OCI-LY1 (cell line): ENCODE results near the gene PRAMEF8.
"Not testable (repeated sequence)": the region's sequence is repeated elsewhere in the genome, so short reads cannot be mapped to it uniquely, and the experiment has no call there.

Experiments used
- H2AFZ ChIP-seq: fragments of 200-600 bp; sonication (generic), shearing (Covaris generic); 2 replicates; pipeline ENCODE4 v1.6.0; 2014; ENCODE audit warnings: antibody characterized with exemption, mild to moderate bottlenecking, low read length
- H3F3A ChIP-seq: fragments of 200-600 bp; sonication (generic), shearing (Covaris generic); 2 replicates; pipeline ENCODE4 v1.6.0; 2014; ENCODE audit warnings: mild to moderate bottlenecking, antibody characterized with exemption, low read length, moderate library complexity; ENCODE audit not compliant: insufficient read depth
- H3K27ac ChIP-seq: fragments of 200-600 bp; sonication (generic); 2 replicates; pipeline ENCODE4 v1.5.1; 2014; ENCODE audit warnings: low read length, mixed run types, mild to moderate bottlenecking, low read depth; ENCODE audit not compliant: poor library complexity, severe bottlenecking
- H3K27me3 ChIP-seq: fragments of 200-600 bp; sonication (generic); 2 replicates; pipeline ENCODE4 v1.6.0; 2014; ENCODE audit warnings: antibody characterized with exemption, mild to moderate bottlenecking, low read length, moderate library complexity; ENCODE audit not compliant: insufficient read depth
- H3K36me3 ChIP-seq: fragments of 200-600 bp; sonication (generic); 2 replicates; pipeline ENCODE4 v1.6.1; 2014; ENCODE audit warnings: mild to moderate bottlenecking, antibody characterized with exemption, low read length, moderate library complexity, mixed read lengths; ENCODE audit not compliant: insufficient read depth
- H3K4me1 ChIP-seq: fragments of 200-600 bp; sonication (generic); 2 replicates; pipeline ENCODE4 v1.5.1; 2014; ENCODE audit warnings: mild to moderate bottlenecking, low read length, moderate library complexity; ENCODE audit not compliant: insufficient read depth, severe bottlenecking
- H3K4me2 ChIP-seq: fragments of 200-600 bp; sonication (generic), shearing (Covaris generic); 2 replicates; pipeline ENCODE4 v1.6.1; 2014; ENCODE audit warnings: low read length
- H3K4me3 ChIP-seq: fragments of 200-600 bp; sonication (generic); 2 replicates; pipeline ENCODE4 v1.5.1; 2014; ENCODE audit warnings: low read length, low read depth, mild to moderate bottlenecking, mixed read lengths; ENCODE audit not compliant: poor library complexity, severe bottlenecking
- H3K79me2 ChIP-seq: fragments of 200-600 bp; shearing (Covaris generic); 2 replicates; pipeline ENCODE4 v1.6.1; 2016; ENCODE audit warnings: mixed run types, low read length, mixed read lengths; ENCODE audit not compliant: insufficient read depth
- H3K9ac ChIP-seq: fragments of 200-600 bp; sonication (generic), shearing (Covaris generic); 2 replicates; pipeline ENCODE4 v1.6.1; 2014; ENCODE audit warnings: mild to moderate bottlenecking, low read length, mixed read lengths
- H3K9me2 ChIP-seq: fragments of 200-600 bp; sonication (generic), shearing (Covaris generic); 2 replicates; pipeline ENCODE4 v1.6.1; 2014; ENCODE audit warnings: low read depth, mild to moderate bottlenecking, low read length, mixed read lengths
- H3K9me3 ChIP-seq: fragments of 200-600 bp; shearing (Covaris generic); 2 replicates; pipeline ENCODE4 v1.6.1; 2014; ENCODE audit warnings: low read length, mixed read lengths
- H4K20me1 ChIP-seq: fragments of 200-600 bp; sonication (generic), shearing (Covaris generic); 2 replicates; pipeline ENCODE4 v1.6.0; 2016; ENCODE audit warnings: mild to moderate bottlenecking, low read length; ENCODE audit not compliant: insufficient read depth

Gene PRAMEF8

DNA sequence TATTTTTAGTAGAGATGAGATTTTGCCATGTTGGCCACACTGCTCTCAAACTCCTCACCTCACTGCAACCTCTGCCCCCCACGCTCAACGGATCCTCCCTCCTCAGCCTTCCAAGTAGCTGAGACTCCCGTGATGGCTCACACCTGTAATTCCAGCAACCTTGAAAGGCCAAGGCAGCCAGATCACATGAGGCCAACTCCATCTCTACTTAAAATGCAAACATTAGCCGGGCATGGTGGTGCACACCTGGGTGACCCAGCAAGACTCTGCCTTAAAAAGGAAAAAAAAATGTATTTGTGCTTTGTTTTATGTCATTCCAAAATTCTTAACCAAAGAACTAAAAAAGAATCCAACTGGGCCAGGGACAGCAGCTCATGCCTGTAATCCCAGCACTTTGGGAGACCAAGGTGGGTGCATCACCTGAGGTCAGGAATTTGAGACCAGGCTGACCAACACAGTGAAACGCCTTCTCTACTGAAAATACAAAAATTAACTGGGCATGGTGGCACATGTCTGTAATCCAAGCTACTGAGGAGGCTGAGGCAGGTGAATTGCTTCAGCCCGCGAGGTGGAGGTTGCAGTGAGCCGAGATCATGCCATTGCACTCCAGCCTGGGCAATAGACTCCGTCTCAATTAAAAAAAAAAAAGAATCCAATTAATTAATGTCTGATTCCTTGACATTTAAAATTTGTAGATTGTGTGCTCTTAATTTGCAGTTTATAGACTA, 41.2 kb downstream of the PRAMEF8 start:
- H4K20me1 ChIP-seq, H2AFZ ChIP-seq, H3K9me3 ChIP-seq, H3K4me2 ChIP-seq, H3F3A ChIP-seq, H3K27me3 ChIP-seq, H3K79me2 ChIP-seq, H3K4me3 ChIP-seq, H3K36me3 ChIP-seq, H3K9ac ChIP-seq, H3K9me2 ChIP-seq, H3K27ac ChIP-seq, H3K4me1 ChIP-seq: not testable (repeated sequence)

DNA sequence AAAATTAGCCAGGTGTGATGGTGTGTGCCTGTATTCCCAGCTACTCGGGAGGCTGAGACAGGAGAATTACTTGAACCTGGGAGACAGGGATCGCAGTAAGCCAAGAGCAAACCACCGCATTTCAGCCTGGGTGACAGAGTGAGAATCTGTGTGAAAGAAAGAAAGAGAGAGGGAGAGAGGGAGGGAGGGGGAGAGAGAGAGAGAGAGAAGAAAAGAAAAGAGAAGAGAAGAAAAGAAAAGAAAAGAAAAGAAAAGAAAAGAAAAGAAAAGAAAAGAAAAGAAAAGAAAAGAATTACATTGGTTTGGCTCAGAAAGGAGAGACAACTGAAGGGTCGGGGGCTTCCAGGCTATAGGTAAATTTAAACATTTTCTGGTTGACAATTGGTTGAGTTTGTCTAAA, 45.3 kb downstream of the PRAMEF8 start:
- not testable (repeated sequence) for H3K27ac ChIP-seq, H3K9ac ChIP-seq, H3K79me2 ChIP-seq, H2AFZ ChIP-seq, H3K9me2 ChIP-seq, H3K9me3 ChIP-seq, H3K27me3 ChIP-seq, H3F3A ChIP-seq, H3K4me3 ChIP-seq, H3K4me2 ChIP-seq, H4K20me1 ChIP-seq, H3K36me3 ChIP-seq, H3K4me1 ChIP-seq

GRCh38 chr1:13237572-13237971, 47.4 kb downstream of the PRAMEF8 start:
- not testable (repeated sequence) for H3K4me2 ChIP-seq

DNA sequence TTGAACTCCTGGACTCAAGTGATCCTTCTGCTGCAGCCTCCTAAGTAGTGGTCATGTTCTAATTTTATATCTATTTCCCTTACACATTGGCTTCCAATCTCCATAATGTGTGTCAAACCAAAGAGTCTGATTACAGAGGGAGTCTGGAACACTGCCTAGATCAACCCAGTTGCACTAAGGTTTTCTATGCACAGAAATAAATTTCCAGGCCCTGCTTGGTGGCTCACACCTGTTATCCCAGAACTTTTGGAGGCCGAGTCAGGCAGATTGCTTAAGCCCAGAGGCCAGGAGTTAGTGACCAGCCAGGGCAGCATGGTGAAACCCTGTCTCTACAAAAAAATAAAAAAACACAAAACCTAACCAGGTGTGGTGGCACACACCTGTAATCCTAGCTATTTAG, 50.9 kb downstream of the PRAMEF8 start:
- H3K4me1 ChIP-seq, H3K9ac ChIP-seq, H4K20me1 ChIP-seq, H3K36me3 ChIP-seq, H3K27me3 ChIP-seq, H3K9me3 ChIP-seq, H3K9me2 ChIP-seq, H3K79me2 ChIP-seq, H2AFZ ChIP-seq, H3K4me2 ChIP-seq, H3K27ac ChIP-seq, H3K4me3 ChIP-seq, H3F3A ChIP-seq: not testable (repeated sequence)

More at GRCh38 chr1:13237572-13237971, 47.4 kb downstream of the PRAMEF8 start:
- H3F3A ChIP-seq, H3K4me1 ChIP-seq, H3K79me2 ChIP-seq, H2AFZ ChIP-seq, H4K20me1 ChIP-seq, H3K27ac ChIP-seq, H3K4me3 ChIP-seq, H3K27me3 ChIP-seq, H3K9ac ChIP-seq, H3K9me2 ChIP-seq, H3K36me3 ChIP-seq, H3K9me3 ChIP-seq: not testable (repeated sequence)

DNA sequence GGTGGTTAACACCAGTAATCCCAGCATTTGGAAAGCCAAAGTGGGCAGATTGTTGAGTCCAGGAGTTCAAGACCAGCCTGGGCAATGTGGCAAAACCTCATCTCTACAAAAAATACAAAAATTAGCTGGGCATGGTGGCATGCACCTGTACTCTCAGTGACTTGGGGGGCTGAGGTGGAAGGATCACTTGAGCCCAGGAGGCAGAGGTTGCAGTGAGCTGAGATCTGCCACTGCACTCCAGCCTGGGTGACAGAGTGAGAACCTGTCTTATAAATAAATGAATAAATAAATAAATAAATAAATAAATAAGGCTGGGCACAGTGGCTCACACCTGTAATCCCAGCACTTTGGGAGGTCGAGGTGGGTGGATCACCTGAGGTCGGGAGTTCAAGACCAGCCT, 52.9 kb downstream of the PRAMEF8 start:
- H3K4me2 ChIP-seq, H3K9me3 ChIP-seq: not testable (repeated sequence)

More for the DNA sequence above, 52.9 kb downstream of the PRAMEF8 start:
- not testable (repeated sequence) for H3K27me3 ChIP-seq, H3F3A ChIP-seq, H3K79me2 ChIP-seq, H2AFZ ChIP-seq, H3K9ac ChIP-seq, H4K20me1 ChIP-seq, H3K27ac ChIP-seq, H3K36me3 ChIP-seq, H3K4me3 ChIP-seq, H3K9me2 ChIP-seq, H3K4me1 ChIP-seq
